ENCODE data around the gene N4BP2.

GRCh38 chr4:40176602-40177001, 120.0 kb downstream of the N4BP2 start:
- TF ChIP-seq, protein P1, sequence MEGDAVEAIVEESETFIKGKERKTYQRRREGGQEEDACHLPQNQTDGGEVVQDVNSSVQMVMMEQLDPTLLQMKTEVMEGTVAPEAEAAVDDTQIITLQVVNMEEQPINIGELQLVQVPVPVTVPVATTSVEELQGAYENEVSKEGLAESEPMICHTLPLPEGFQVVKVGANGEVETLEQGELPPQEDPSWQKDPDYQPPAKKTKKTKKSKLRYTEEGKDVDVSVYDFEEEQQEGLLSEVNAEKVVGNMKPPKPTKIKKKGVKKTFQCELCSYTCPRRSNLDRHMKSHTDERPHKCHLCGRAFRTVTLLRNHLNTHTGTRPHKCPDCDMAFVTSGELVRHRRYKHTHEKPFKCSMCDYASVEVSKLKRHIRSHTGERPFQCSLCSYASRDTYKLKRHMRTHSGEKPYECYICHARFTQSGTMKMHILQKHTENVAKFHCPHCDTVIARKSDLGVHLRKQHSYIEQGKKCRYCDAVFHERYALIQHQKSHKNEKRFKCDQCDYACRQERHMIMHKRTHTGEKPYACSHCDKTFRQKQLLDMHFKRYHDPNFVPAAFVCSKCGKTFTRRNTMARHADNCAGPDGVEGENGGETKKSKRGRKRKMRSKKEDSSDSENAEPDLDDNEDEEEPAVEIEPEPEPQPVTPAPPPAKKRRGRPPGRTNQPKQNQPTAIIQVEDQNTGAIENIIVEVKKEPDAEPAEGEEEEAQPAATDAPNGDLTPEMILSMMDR (IDR thresholded peaks at IDR 0.05; ENCODE audit: control extremely low read depth in 1 of 3, insufficient read depth in 1 of 3, low read depth in 1 of 3, low read length in 3 of 3) = no peak
- TF ChIP-seq CHD2 (IDR thresholded peaks at IDR 0.05; ENCODE audit: low read length) = no peak
- TF ChIP-seq EZH2 (IDR thresholded peaks at IDR 0.05; ENCODE audit: low read depth, low read length, severe bottlenecking) = no peak
- TF ChIP-seq KDM4A (IDR thresholded peaks at IDR 0.05; ENCODE audit: low read depth, low read length, severe bottlenecking) = no peak
- no peak for TF ChIP-seq KDM5A (IDR thresholded peaks at IDR 0.05; ENCODE audit: low read length)
- TF ChIP-seq EGR1 (IDR thresholded peaks at IDR 0.05; ENCODE audit: borderline replicate concordance, low read depth, low read length) = no peak
- no peak for TF ChIP-seq BCL11A (IDR thresholded peaks at IDR 0.05; ENCODE audit: low read depth in 2 of 2, low read length in 2 of 2)
- no peak for TF ChIP-seq TAF1 (IDR thresholded peaks at IDR 0.05; ENCODE audit: low read depth, low read length)
